Neural progenitor cell (in vitro differentiated cells): ENCODE data around the gene VCL. TPM values are rescaled to one million over a fixed set of nuclear protein-coding genes. Genes with fewer than 3 reads are reported as not detected.
A peak's percentile ranks its signal among the peaks of the same experiment; 100 is the strongest.
"Not testable (repeated sequence)": the region's sequence is repeated elsewhere in the genome, so short reads cannot be mapped to it uniquely, and the experiment has no call there.

Experiments
- DNase-seq: peaks from one replicate; pipeline ENCODE4 v3.0.0-alpha.2; 2016; ENCODE audit warnings: low spot score
- H2AFZ ChIP-seq: fragments of 200-600 bp; sonication (generic); replicated peaks from 2 replicates; pipeline ENCODE4 v1.6.1; 2016; ENCODE audit warnings: antibody characterized with exemption
- H3F3A ChIP-seq: fragments of 200-600 bp; sonication (generic); 2 replicates; pipeline ENCODE4 v1.6.1; 2016; ENCODE audit warnings: antibody characterized with exemption, low read depth
- H3K27ac ChIP-seq: fragments of 200-600 bp; sonication (generic); 2 replicates; pipeline ENCODE4 v1.5.1; 2016; ENCODE audit warnings: mild to moderate bottlenecking
- H3K27me3 ChIP-seq: fragments of 200-600 bp; sonication (generic); 2 replicates; pipeline ENCODE4 v1.6.1; 2016; ENCODE audit warnings: mild to moderate bottlenecking, moderate library complexity
- H3K36me3 ChIP-seq: fragments of 200-600 bp; sonication (generic); 2 replicates; pipeline ENCODE4 v1.5.1; 2016
- H3K4me1 ChIP-seq: fragments of 200-600 bp; sonication (generic); 2 replicates; pipeline ENCODE4 v1.6.1; 2016; ENCODE audit warnings: mixed run types
- H3K4me2 ChIP-seq: fragments of 200-600 bp; sonication (generic); 2 replicates; pipeline ENCODE4 v1.6.1; 2016
- H3K4me3 ChIP-seq: fragments of 200-600 bp; sonication (generic); 2 replicates; pipeline ENCODE4 v1.5.1; 2016
- H3K79me2 ChIP-seq: fragments of 200-600 bp; sonication (generic); 2 replicates; pipeline ENCODE4 v1.6.1; 2016; ENCODE audit warnings: low read depth
- H3K9ac ChIP-seq: fragments of 200-600 bp; sonication (generic); 2 replicates; pipeline ENCODE4 v1.6.1; 2016
- H3K9me3 ChIP-seq: fragments of 200-600 bp; sonication (generic); 2 replicates; pipeline ENCODE4 v1.5.1; 2016; ENCODE audit warnings: low read depth
- H4K20me1 ChIP-seq: fragments of 200-600 bp; sonication (generic); 2 replicates; pipeline ENCODE4 v1.6.1; 2016; ENCODE audit warnings: low read depth
- H3K27ac Mint-ChIP-seq: 3 replicates; pipeline ENCODE4 v1.8.0; 2021; ENCODE audit warnings: mixed read lengths
- H3K27me3 Mint-ChIP-seq: 2 replicates; pipeline ENCODE4 v1.8.0; 2022; ENCODE audit warnings: low read depth, mild to moderate bottlenecking, inconsistent platforms, moderate library complexity, mixed read lengths; ENCODE audit not compliant: insufficient read depth
- H3K36me3 Mint-ChIP-seq: 3 replicates; pipeline ENCODE4 v1.8.0; 2021; ENCODE audit warnings: mixed read lengths
- H3K4me1 Mint-ChIP-seq: 3 replicates; pipeline ENCODE4 v1.8.0; 2021; ENCODE audit warnings: mixed read lengths
- H3K4me3 Mint-ChIP-seq: 3 replicates; pipeline ENCODE4 v1.8.0; 2021; ENCODE audit warnings: mild to moderate bottlenecking, moderate library complexity, mixed read lengths
- H3K9me3 Mint-ChIP-seq: 3 replicates; pipeline ENCODE4 v1.8.0; 2020; ENCODE audit warnings: mixed read lengths
- EZH2 ChIP-seq: fragments of 200-600 bp; sonication (generic); IDR thresholded peaks from 2 replicates; pipeline ENCODE4 v1.6.1; 2017; ENCODE audit warnings: antibody characterized with exemption, mild to moderate bottlenecking, moderate library complexity
- EZH2phosphoT487 ChIP-seq: fragments of 200-600 bp; sonication (generic); IDR thresholded peaks from 2 replicates; pipeline ENCODE4 v1.6.1; 2017; ENCODE audit warnings: antibody characterized with exemption
- total RNA-seq: library from RNA; depleted of rRNA; stranded (reverse); fragments of >200 nt; gene quantifications from 2 replicates; pipeline ENCODE4 v1.2.3, GENCODE V29; 2015; ENCODE audit warnings: low replicate concordance
- TF ChIP-seq, protein P1 (sequence below): fragments of 200-600 bp; sonication (generic); IDR thresholded peaks from 2 replicates; pipeline ENCODE4 v1.5.1; 2017; ENCODE audit warnings: antibody characterized with exemption, mild to moderate bottlenecking

VCL gene
- total RNA-seq, 1 donor from 2014 or later = 96.9 TPM

DNA sequence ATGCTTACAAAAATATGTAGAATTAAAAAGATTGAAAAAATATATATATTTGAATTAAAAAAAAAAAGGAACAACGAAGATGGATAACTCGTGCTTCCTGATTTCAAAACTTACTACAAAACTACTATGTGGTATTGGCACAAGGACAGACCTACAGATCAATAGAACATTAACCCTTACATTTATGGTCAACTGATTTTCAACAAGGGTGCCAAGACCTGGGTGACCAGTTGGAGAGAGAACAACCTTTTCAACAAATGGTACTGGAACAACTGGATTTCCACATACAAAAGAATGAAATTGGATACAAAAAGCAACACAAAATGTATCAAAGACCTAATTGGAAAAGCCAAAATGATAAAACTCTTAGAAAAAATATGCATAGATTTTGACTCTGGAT is 142.6 kb downstream of the VCL start:
- peaks cover 49% of the 10 kb centered on the region for H3K79me2 ChIP-seq
- no peak for DNase-seq
- H3K9me3 ChIP-seq = no peaks in the 10 kb centered on the region
- H3F3A ChIP-seq = peaks cover 9% of the 10 kb centered on the region
- no peaks in the 10 kb centered on the region for H3K4me1 ChIP-seq
- H3K4me1 Mint-ChIP-seq = no peaks in the 10 kb centered on the region
- H2AFZ ChIP-seq = no peak overlapping the region
- no peaks in the 10 kb centered on the region for H3K27me3 Mint-ChIP-seq
- TF ChIP-seq EZH2 (no peak), EZH2phosphoT487 (no peak)
- TF ChIP-seq, protein P1, sequence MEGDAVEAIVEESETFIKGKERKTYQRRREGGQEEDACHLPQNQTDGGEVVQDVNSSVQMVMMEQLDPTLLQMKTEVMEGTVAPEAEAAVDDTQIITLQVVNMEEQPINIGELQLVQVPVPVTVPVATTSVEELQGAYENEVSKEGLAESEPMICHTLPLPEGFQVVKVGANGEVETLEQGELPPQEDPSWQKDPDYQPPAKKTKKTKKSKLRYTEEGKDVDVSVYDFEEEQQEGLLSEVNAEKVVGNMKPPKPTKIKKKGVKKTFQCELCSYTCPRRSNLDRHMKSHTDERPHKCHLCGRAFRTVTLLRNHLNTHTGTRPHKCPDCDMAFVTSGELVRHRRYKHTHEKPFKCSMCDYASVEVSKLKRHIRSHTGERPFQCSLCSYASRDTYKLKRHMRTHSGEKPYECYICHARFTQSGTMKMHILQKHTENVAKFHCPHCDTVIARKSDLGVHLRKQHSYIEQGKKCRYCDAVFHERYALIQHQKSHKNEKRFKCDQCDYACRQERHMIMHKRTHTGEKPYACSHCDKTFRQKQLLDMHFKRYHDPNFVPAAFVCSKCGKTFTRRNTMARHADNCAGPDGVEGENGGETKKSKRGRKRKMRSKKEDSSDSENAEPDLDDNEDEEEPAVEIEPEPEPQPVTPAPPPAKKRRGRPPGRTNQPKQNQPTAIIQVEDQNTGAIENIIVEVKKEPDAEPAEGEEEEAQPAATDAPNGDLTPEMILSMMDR = no peak
- H3K27ac Mint-ChIP-seq = no peak overlapping the region
- no peak overlapping the region for H3K27ac ChIP-seq
- H3K4me3 ChIP-seq = no peak overlapping the region
- no peak overlapping the region for H3K4me2 ChIP-seq
- H3K4me3 Mint-ChIP-seq = no peak overlapping the region
- H3K27me3 ChIP-seq = no peaks in the 10 kb centered on the region
- no peak overlapping the region for H3K9ac ChIP-seq
- H3K36me3 Mint-ChIP-seq = peaks cover 10% of the 10 kb centered on the region
- H3K9me3 Mint-ChIP-seq = no peaks in the 10 kb centered on the region
- peaks cover under 1% of the 10 kb centered on the region for H4K20me1 ChIP-seq
- H3K36me3 ChIP-seq = peaks cover 23% of the 10 kb centered on the region

DNA sequence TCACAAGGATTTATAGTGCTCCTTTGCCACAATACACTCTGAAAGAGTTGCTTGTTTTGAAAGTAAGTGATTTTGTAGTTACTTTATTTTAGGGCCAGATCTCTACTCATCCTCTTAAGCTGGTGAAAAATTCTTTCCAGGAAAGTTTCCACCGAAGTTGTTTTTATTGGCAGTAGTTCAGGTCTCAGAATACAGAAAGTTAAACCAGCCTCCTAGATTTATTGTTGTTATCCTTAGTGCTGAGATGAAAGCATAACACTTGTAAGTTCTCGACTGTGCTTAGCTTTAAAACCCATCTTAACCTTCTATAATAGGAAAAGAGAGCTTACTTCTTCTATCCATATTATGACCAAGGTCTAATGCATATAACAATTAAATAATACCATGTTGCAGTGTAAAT is 147.2 kb downstream of the VCL start:
- no peaks in the 10 kb centered on the region for H3K27me3 Mint-ChIP-seq
- H3K4me1 ChIP-seq = peaks cover 7% of the 10 kb centered on the region
- H3K9me3 Mint-ChIP-seq = no peaks in the 10 kb centered on the region
- no peak for DNase-seq
- peaks cover 12% of the 10 kb centered on the region for H4K20me1 ChIP-seq
- H3K27ac ChIP-seq = no peak overlapping the region
- H3F3A ChIP-seq = peaks cover 5% of the 10 kb centered on the region
- TF ChIP-seq EZH2phosphoT487 (no peak), EZH2 (no peak)
- TF ChIP-seq, protein P1 = no peak
- H3K36me3 ChIP-seq = no peaks in the 10 kb centered on the region
- H3K9ac ChIP-seq = no peak overlapping the region
- H3K4me2 ChIP-seq = no peak overlapping the region
- no peak overlapping the region for H3K4me3 Mint-ChIP-seq
- peaks cover 90% of the 10 kb centered on the region for H3K79me2 ChIP-seq
- no peak overlapping the region for H3K4me3 ChIP-seq
- no peak overlapping the region for H2AFZ ChIP-seq
- H3K4me1 Mint-ChIP-seq = no peaks in the 10 kb centered on the region
- no peaks in the 10 kb centered on the region for H3K27me3 ChIP-seq
- no peaks in the 10 kb centered on the region for H3K9me3 ChIP-seq
- no peak overlapping the region for H3K27ac Mint-ChIP-seq
- peaks cover 4% of the 10 kb centered on the region for H3K36me3 Mint-ChIP-seq

DNA sequence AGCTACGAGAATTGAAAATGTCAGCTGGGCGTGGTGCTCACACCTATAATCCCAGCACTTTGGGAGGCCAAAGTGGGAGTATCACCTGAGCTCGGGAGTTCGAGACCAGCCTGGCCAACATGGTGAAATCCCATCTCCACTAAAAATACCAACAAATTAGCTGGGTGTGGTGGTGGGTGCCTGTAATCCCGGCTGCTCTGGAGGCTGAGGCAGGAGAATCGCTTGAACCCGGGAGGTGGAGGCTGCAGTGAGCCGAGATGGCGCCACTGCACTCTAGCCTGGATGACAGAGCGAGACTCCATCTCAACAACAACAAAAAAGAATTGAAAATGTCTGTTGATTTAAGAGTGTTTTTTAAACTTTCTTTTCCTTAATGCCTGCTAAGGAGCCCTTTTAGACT is 149.1 kb downstream of the VCL start:
- H3K9me3 Mint-ChIP-seq, H2AFZ ChIP-seq, H3K27ac Mint-ChIP-seq, H3K9ac ChIP-seq, DNase-seq, H3K9me3 ChIP-seq, H3K4me2 ChIP-seq, H3K36me3 ChIP-seq, H3K4me1 Mint-ChIP-seq, H3K27me3 Mint-ChIP-seq, H3K4me3 Mint-ChIP-seq, H3K27ac ChIP-seq, H3K36me3 Mint-ChIP-seq, H3K27me3 ChIP-seq, H3K4me1 ChIP-seq, H3K4me3 ChIP-seq: not testable (repeated sequence)
- Histone ChIP-seq H3F3A (peaks cover 18% of the 10 kb centered on the region), H3K79me2 (peaks cover 89% of the 10 kb centered on the region), H4K20me1 (peaks cover 12% of the 10 kb centered on the region)

DNA sequence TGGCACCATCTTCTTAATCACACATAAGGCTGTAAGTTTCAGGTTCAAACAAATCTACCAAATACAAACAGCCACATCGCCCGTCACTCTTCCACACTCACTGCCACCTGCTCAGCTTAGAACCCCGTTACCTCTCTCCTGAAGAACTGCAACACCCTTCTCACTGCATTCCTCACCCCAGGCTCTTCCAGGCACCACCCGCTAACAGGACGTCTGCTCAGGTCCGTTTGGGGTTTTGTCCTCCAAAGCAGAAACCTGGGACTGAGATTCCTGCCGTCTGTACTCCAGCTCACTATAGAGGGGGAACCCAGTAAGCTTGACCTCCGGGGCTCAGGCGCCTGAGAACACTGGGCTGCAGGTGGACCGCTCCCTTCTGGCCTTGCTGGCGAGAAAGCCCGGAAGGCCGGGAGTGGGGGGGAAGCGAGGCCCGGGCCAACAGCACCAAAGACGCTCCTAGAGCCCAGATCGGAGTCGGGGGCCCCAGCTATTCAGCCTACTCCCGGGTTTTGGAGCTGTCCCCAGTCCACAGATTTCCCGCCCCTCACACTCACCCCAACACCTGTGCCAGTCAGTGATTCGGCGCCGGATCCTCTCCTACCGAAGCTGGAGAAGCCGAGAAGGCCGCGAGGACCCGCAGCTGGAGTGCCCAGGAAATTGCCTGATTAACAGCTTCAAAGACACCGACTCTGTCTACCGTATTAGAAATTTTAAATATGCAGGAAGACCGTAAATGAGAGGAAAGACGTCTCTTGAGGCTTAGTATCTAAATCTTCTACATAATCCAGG is 152.5 kb downstream of the VCL start, which contains the start of gene AP3M1:
TSS of gene AP3M1 (minus strand) at position 625 of the 786 bp plus-strand sequence. CDS start 12,449 bp downstream, outside the sequence.
- Histone ChIP-seq H3K79me2 (peaks cover 94% of the 10 kb centered on the region), H3K4me1 (peaks cover 21% of the 10 kb centered on the region), H3K27ac (peak within 1 kb of the TSS; percentile 95), H2AFZ (peak within 1 kb of the TSS; percentile 94), H3K4me2 (peak within 1 kb of the TSS; percentile 89), H3K9me3 (no peaks in the 10 kb centered on the region), H4K20me1 (peaks cover 12% of the 10 kb centered on the region), H3K9ac (peak within 1 kb of the TSS; percentile 86), H3K27me3 (no peaks in the 10 kb centered on the region), H3F3A (peaks cover 20% of the 10 kb centered on the region), H3K4me3 (peak within 1 kb of the TSS; percentile 98), H3K36me3 (no peaks in the 10 kb centered on the region)
- Mint-ChIP-seq H3K27ac (no peak within 1 kb of the TSS), H3K9me3 (no peaks in the 10 kb centered on the region), H3K4me1 (peaks cover 19% of the 10 kb centered on the region), H3K27me3 (no peaks in the 10 kb centered on the region), H3K4me3 (no peak within 1 kb of the TSS), H3K36me3 (peaks cover 7% of the 10 kb centered on the region)
- DNase-seq = peak; percentile 94
- TF ChIP-seq, protein P1 = no peak
- no peak for TF ChIP-seq EZH2
- no peak for TF ChIP-seq EZH2phosphoT487
